ENCODE results near the gene LCOR. TPM values are rescaled to one million over a fixed set of nuclear protein-coding genes. Genes with fewer than 3 reads are reported as not detected.

Gene LCOR
- total and polyA plus RNA-seq, 4 donors: 3.3 to 68.4 (median 17.9) TPM

DNA sequence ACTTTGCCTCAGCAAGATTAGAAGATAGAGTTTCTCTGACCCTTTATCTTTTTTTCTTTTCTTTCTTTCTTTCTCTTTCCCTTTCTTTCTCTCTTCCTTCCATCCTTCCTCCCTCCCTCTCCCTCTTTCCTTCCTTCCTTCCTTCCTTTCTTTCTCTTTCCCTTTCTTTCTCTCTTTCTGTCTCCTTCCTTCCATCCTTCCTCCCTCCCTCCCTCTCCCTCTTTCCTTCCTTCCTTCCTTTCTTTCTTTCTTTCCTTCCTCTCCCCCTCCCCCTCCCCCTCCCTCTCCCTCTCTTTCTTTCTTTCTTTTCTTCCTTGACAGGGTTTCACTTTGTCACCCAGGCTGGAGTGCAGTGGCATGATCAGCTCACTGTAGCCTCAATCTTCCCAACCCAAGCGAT, 40.2 kb upstream of the LCOR start:
- Histone ChIP-seq H3K36me3 (ENCODE audit: control insufficient read depth in 4 of 4, insufficient read depth in 4 of 4, low read length in 4 of 4) (no peaks in the 10 kb centered on the region), H3K4me1 (ENCODE audit: control insufficient read depth in 5 of 5, insufficient read depth in 5 of 5, low read length in 5 of 5) (no peaks in the 10 kb centered on the region), H3K4me3 (no peak overlapping the region), H3K27ac (ENCODE audit: low read depth in 1 of 2, low read length in 1 of 2) (no peak overlapping the region), H3K9me3 (ENCODE audit: control insufficient read depth in 4 of 4, insufficient read depth in 3 of 4, low read length in 3 of 4) (no peaks in the 10 kb centered on the region), H3K9ac (ENCODE audit: insufficient read depth in 1 of 2, low read length in 2 of 2) (no peak overlapping the region), H3K27me3 (ENCODE audit: control insufficient read depth in 3 of 3, insufficient read depth in 3 of 3, low read length in 2 of 3) (peaks cover 0 to 2% (median 0%) of the 10 kb centered on the region in 3 donors)
- DNase-seq (no peak), ATAC-seq (ENCODE audit: insufficient read depth, low FRiP score) (no peak)
- 96% methylated on average over 1 of the region's 1 CpG for WGBS, 2 donors
- TF ChIP-seq, protein P1, sequence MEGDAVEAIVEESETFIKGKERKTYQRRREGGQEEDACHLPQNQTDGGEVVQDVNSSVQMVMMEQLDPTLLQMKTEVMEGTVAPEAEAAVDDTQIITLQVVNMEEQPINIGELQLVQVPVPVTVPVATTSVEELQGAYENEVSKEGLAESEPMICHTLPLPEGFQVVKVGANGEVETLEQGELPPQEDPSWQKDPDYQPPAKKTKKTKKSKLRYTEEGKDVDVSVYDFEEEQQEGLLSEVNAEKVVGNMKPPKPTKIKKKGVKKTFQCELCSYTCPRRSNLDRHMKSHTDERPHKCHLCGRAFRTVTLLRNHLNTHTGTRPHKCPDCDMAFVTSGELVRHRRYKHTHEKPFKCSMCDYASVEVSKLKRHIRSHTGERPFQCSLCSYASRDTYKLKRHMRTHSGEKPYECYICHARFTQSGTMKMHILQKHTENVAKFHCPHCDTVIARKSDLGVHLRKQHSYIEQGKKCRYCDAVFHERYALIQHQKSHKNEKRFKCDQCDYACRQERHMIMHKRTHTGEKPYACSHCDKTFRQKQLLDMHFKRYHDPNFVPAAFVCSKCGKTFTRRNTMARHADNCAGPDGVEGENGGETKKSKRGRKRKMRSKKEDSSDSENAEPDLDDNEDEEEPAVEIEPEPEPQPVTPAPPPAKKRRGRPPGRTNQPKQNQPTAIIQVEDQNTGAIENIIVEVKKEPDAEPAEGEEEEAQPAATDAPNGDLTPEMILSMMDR (IDR thresholded peaks at IDR 0.05; ENCODE audit: control extremely low read depth, extremely low read depth): no peak

DNA sequence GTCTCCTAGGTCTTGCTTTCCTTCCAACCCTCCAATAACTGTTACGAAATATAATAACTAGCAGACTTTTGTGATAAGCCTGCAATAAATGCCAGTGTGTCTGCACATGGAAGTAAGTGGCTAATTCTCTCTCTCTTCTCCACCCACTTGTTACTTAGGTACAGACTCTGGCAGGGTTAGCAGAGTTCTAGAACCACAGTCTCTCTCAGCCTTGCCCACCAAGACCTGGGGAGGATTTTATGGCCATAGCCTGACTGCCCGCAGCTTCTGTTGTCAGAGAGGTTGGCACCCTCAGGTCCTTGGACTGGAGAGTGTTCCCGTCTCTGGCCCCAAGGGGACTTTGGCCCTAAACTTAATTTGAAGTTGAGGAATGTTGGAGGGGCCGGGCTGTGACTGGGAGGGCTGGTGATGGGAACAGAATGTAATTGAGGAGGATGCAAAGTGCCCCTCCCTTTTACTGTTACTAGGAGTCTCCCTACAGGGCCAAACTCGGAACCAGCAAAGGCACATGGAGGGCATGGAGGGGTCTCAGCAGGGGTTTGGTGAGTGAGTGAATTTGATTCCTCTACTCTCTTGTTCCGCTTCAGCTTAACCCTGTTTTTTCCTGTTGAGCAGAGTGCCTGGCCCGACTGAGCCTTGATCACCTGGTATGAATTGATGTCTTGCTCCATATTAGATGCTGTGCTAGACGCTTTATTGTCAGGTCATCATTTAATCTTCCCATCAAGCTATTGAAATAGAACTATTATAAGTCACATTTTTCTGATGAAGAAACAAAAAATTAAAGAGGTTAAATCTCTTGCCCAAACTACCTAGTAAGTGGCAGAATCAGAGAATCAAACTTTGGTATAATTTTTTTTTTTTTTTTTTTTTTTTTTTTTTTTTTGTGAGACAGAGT, 37.0 kb upstream of the LCOR start:
- 73 to 92% methylated on average over 8 of the region's 8 CpGs for WGBS, 2 donors
- TF ChIP-seq, protein P1 (IDR thresholded peaks at IDR 0.05; ENCODE audit: control extremely low read depth, extremely low read depth): no peak
- Histone ChIP-seq H3K36me3 (ENCODE audit: control insufficient read depth in 4 of 4, insufficient read depth in 4 of 4, low read length in 4 of 4) (no peaks in the 10 kb centered on the region), H3K4me3 (no peak overlapping the region), H3K27ac (ENCODE audit: low read depth in 1 of 2, low read length in 1 of 2) (no peak overlapping the region), H3K9me3 (ENCODE audit: control insufficient read depth in 4 of 4, insufficient read depth in 3 of 4, low read length in 3 of 4) (no peaks in the 10 kb centered on the region), H3K27me3 (ENCODE audit: control insufficient read depth in 3 of 3, insufficient read depth in 3 of 3, low read length in 2 of 3) (peaks cover 0 to 2% (median 0%) of the 10 kb centered on the region in 3 donors), H3K4me1 (ENCODE audit: control insufficient read depth in 5 of 5, insufficient read depth in 5 of 5, low read length in 5 of 5) (no peaks in the 10 kb centered on the region), H3K9ac (ENCODE audit: insufficient read depth in 1 of 2, low read length in 2 of 2) (no peak overlapping the region)
- DNase-seq (no peak), ATAC-seq (ENCODE audit: insufficient read depth, low FRiP score) (no peak)

DNA sequence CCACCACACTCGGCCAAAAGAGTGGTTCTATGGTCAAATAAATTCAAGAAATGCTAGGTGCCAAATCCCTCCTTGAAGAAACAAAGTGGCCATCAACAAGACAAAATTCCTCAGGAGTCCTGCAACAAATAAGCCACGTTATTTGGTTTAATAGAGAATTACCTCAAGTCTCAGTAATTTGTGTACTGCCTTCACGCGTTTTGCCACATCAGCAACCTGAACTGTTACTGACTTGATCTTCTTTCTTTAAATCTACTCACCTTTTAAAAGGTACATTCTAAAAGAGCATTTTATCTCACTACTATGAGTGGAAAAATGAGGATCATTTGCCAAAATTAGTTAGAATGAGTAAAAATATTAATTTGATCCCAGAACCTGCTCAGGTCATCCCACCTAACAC, 34.6 kb upstream of the LCOR start:
- no peak overlapping the region for H3K9ac ChIP-seq (ENCODE audit: insufficient read depth in 1 of 2, low read length in 2 of 2)
- H3K27ac ChIP-seq (ENCODE audit: low read depth in 1 of 2, low read length in 1 of 2): no peak overlapping the region
- ATAC-seq (ENCODE audit: insufficient read depth, low FRiP score) (no peak), DNase-seq (no peak)
- H3K9me3 ChIP-seq (ENCODE audit: control insufficient read depth in 4 of 4, insufficient read depth in 3 of 4, low read length in 3 of 4): no peaks in the 10 kb centered on the region
- no peaks in the 10 kb centered on the region for H3K27me3 ChIP-seq (ENCODE audit: control insufficient read depth in 3 of 3, insufficient read depth in 3 of 3, low read length in 2 of 3)
- WGBS, 2 donors: 89 to 93% methylated on average over 4 of the region's 4 CpGs
- no peaks in the 10 kb centered on the region for H3K36me3 ChIP-seq (ENCODE audit: control insufficient read depth in 4 of 4, insufficient read depth in 4 of 4, low read length in 4 of 4)
- H3K4me3 ChIP-seq: no peak overlapping the region
- TF ChIP-seq, protein P1 (IDR thresholded peaks at IDR 0.05; ENCODE audit: control extremely low read depth, extremely low read depth): no peak
- H3K4me1 ChIP-seq (ENCODE audit: control insufficient read depth in 5 of 5, insufficient read depth in 5 of 5, low read length in 5 of 5): no peaks in the 10 kb centered on the region

Data from lung (tissue), 12 donors.